Mammary epithelial cell (primary cell): ENCODE measurements around the gene AKAP6.

Source experiments
- EZH2 ChIP-seq: IDR thresholded peaks from 2 replicates; pipeline ENCODE4 v1.6.1; 2012; ENCODE audit warnings: low read length, inconsistent platforms, borderline replicate concordance
- TF ChIP-seq, protein P1 (sequence below), 2 donors: IDR thresholded peaks in 1 of 2; conservative IDR thresholded peaks in 1 of 2; 2 replicates each; pipeline ENCODE4 v1.5.1; 2011 to 2012; ENCODE audit warnings: inconsistent platforms in 2 of 2, low read length in 2 of 2, mild to moderate bottlenecking in 2 of 2, control low read depth in 1 of 2, low read depth in 1 of 2; ENCODE audit not compliant: insufficient read depth in 1 of 2; ENCODE audit errors: extremely low read depth in 1 of 2

DNA sequence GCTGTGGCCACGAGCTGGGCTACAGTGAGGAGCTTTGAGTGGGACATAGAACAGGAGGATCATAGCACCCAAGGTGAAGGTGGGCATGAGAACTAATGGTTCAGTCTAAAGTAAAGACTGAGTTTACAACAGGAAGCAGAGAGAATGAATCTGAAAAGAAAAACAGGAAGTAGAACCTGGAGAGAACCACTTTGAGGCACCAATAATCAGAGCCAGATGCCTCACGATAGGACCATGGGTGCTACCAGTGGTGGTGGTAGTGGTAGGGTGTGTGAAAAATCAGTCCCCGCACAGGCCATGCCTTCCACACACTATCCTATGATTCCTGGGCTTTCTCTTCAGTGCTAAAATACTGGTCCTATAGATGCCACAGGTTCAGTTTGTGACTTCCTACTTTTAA is 293.6 kb downstream of the AKAP6 start:
- TF ChIP-seq, protein P1, sequence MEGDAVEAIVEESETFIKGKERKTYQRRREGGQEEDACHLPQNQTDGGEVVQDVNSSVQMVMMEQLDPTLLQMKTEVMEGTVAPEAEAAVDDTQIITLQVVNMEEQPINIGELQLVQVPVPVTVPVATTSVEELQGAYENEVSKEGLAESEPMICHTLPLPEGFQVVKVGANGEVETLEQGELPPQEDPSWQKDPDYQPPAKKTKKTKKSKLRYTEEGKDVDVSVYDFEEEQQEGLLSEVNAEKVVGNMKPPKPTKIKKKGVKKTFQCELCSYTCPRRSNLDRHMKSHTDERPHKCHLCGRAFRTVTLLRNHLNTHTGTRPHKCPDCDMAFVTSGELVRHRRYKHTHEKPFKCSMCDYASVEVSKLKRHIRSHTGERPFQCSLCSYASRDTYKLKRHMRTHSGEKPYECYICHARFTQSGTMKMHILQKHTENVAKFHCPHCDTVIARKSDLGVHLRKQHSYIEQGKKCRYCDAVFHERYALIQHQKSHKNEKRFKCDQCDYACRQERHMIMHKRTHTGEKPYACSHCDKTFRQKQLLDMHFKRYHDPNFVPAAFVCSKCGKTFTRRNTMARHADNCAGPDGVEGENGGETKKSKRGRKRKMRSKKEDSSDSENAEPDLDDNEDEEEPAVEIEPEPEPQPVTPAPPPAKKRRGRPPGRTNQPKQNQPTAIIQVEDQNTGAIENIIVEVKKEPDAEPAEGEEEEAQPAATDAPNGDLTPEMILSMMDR (conservative IDR thresholded peaks at IDR 0.05 in 1 of 2, IDR thresholded peaks at IDR 0.05 in 1 of 2; ENCODE audit: extremely low read depth in 1 of 2, insufficient read depth in 1 of 2, low read depth in 1 of 2, low read length in 2 of 2): no peak
- no peak for TF ChIP-seq EZH2
